WI38 (cell line): Measurements from ENCODE around the gene PRXL2C.
"Not testable (repeated sequence)": the region's sequence is repeated elsewhere in the genome, so short reads cannot be mapped to it uniquely, and the experiment has no call there.

Experiments used
- H3K4me3 ChIP-seq: 2 replicates; pipeline ENCODE4 v1.5.1; 2011; ENCODE audit warnings: low read depth, mild to moderate bottlenecking, control low read depth, low read length
- CTCF ChIP-seq: IDR thresholded peaks from 2 replicates; pipeline ENCODE4 v1.5.1; 2012; ENCODE audit warnings: low read depth, mild to moderate bottlenecking, control low read depth, low read length

PRXL2C gene

DNA sequence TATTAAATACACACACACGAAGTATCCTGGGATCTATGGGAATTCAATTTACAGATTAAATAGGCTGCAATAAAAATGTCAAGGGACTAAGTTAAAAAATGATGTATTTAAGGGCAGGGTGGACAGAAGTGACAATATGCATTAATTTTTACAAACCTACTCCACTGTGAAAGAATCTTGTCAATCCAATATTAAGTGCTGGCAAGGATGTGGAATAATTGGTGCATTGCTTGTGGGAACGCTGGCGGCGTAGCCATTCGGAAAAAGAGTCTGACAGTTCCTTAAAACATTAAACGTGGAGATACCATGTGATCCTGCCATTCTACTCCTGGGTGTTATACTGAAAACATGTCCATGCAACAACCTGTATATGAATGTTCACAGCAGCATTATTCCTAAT lies 39.7 kb downstream of the PRXL2C start:
- H3K4me3 ChIP-seq = no peak overlapping the region
- no peak for TF ChIP-seq CTCF

- H3K4me3 ChIP-seq = not testable (repeated sequence)
These were observed 40.5 kb downstream of the PRXL2C start for GRCh38 chr9:96614664-96615063.

- no peak for TF ChIP-seq CTCF
- no peak overlapping the region for H3K4me3 ChIP-seq
These were observed 42.0 kb downstream of the PRXL2C start for GRCh38 chr9:96612966-96613589.

DNA sequence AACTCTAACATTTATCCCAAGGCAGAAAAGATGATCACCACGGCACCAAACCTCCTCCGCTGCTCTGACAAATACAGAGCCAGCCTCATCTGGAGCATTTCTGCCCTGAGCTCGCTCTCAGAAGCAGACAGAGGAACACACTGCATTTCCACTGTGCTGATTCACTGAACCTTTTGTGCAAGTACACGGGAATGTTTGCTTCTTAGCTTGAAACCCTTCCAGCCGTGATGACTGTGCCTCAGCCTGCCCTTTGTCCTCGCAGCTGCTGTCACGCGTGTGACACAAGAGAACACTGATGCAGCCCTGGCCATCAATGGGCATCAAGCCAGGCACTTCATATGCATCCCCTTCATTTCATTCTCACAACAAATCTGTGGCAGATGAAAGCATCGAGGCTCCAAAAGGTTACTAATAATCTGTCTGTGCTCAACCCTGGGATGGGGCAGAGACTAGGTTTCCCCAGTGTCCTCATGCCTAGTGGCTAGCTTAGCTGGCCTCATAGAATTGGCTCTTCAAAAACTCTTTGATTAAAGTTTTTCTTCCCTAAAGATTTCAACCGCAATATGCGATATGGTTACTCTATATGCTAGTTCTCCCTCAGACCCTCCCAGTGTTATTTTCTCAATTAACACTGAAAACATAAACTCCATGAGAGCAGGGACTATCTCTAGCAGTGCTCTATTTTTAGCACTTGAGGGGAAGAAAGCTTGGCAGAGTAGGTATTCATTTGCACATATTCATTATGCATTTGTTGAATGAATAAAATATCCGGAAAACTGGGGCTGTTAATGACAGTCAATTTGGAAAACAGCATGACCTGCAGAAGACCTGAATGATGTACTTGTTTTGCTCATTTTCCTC lies 42.8 kb downstream of the PRXL2C start:
- H3K4me3 ChIP-seq = peak overlapping the region; percentile 45
- TF ChIP-seq CTCF = no peak

DNA sequence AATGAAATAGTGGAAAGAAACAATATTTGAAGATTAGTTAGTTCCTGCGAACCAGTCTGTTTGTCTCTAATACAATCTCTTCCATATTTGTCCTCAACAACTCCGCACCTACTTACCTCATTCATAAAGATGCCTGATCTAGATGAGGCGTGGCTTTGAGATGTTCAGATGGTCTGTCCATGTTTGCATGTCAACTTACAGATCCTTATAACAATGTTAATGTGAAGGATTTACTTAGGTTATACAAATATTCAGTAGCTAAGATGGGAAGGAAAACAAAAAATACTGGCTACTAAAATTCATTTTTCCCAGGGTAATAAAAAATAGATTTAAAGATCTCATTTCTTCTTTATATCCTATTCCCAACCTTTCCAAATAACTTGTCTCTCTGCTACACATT lies 43.8 kb downstream of the PRXL2C start:
- TF ChIP-seq CTCF = no peak
- H3K4me3 ChIP-seq = peak overlapping the region; percentile 45

DNA sequence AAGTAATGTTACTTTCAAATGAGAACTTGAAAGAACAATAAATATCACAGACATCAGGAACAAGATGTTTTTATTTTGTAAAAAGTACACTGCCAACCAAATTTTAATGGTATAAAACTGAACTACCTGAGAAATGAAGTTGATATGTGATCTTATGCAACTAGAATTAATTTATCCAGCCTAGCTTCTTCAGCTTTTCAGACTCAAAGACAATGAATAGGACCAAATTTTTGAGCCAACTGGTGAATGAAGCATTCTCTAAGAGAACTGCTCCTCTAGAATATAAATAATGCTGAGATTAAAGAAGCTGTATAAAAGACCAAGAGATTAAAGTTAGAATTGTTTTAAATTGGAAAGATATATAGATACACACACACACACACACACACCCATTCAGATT lies 45.4 kb downstream of the PRXL2C start:
- no peak for TF ChIP-seq CTCF
- no peak overlapping the region for H3K4me3 ChIP-seq

- TF ChIP-seq CTCF = no peak
- H3K4me3 ChIP-seq = no peak overlapping the region
These were observed 47.1 kb downstream of the PRXL2C start for GRCh38 chr9:96607971-96608370.
